Left ventricle myocardium inferior (tissue), 1 donor: ENCODE measurements around the gene XXYLT1. TPM values are rescaled to one million over a fixed set of nuclear protein-coding genes. Genes with fewer than 3 reads are reported as not detected.
A peak's percentile ranks its signal among the peaks of the same experiment; 100 is the strongest.

Experiments used
- DNase-seq: peaks from one replicate; pipeline ENCODE4 v3.0.0-alpha.2; 2020
- H3K27ac ChIP-seq: fragments of 200-600 bp; replicated peaks from 2 replicates; pipeline ENCODE4 v1.8.0; 2021
- H3K27me3 ChIP-seq: fragments of 200-600 bp; 2 replicates; pipeline ENCODE4 v1.8.0; 2021; ENCODE audit warnings: low read depth
- H3K36me3 ChIP-seq: fragments of 200-600 bp; 2 replicates; pipeline ENCODE4 v1.8.0; 2021
- H3K4me1 ChIP-seq: fragments of 200-600 bp; 2 replicates; pipeline ENCODE4 v1.8.0; 2021
- H3K4me3 ChIP-seq: fragments of 200-600 bp; 2 replicates; pipeline ENCODE4 v1.8.0; 2021; ENCODE audit warnings: mild to moderate bottlenecking, moderate library complexity
- H3K9me3 ChIP-seq: fragments of 200-600 bp; replicated peaks from 2 replicates; pipeline ENCODE4 v1.8.0; 2021
- intact Hi-C: fragments of 100-400 bp; cut with micrococcal nuclease; formaldehyde crosslinking; loops from one replicate; pipeline ENCODE4 v1.11.0; 2022
- total RNA-seq: library from RNA; stranded (reverse); fragmentation: NEBNext Ultra II Directional; extraction: Animal tissue kit (Norgen Biotek cat#: 25700); gene quantifications from one replicate; pipeline ENCODE4 v1.2.1, GENCODE V29; 2021
- TF ChIP-seq, protein P1 (sequence below): fragments of 200-600 bp; IDR thresholded peaks from 2 replicates; pipeline ENCODE4 v1.8.0; 2021; ENCODE audit warnings: antibody characterized with exemption, mild to moderate bottlenecking, borderline replicate concordance
- donor health status: DM: no; HTN: yes; CAD: no; lungs with severe emphysema.

XXYLT1 gene
- total RNA-seq, 1 donor from 2014 or later: 2.3 TPM

DNA sequence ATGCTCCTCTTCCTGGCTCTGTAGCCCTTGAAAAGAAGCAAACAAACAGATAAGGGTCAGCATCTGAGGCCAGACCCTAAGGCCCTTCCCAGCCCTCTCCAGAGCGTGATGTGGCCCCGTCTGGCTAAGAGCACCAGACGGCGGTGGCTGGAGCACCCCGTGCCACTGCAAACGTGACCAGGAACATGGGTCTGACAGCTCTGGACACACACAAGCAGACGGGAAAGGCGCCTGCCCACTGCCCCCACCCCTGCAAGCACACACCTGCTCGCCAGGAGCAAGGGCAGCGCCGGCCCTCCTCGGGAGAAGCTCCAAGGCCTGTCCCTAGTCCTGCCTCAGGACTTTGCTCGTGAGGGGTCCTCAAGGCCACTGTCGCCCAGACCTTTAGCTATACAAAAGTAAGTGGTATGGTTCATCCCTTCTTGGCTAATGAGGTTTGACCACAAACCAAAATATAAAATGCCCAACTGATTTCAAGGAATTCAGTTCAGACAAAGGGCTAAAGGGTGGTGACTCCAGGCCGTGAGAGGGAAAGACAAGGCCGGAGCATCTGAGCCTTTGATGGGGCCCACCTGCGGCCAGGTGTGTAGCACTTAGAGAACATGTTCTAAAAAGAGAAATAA is 90.4 kb downstream of the XXYLT1 start:
- H3K9me3 ChIP-seq: no peaks in the 10 kb centered on the region
- H3K4me1 ChIP-seq: peaks cover 77% of the 10 kb centered on the region
- no peak for DNase-seq
- no peaks in the 10 kb centered on the region for H3K27me3 ChIP-seq
- no peaks in the 10 kb centered on the region for H3K36me3 ChIP-seq
- peak overlapping the region; percentile 87 for H3K27ac ChIP-seq
- intact Hi-C loops: no loop called here
- H3K4me3 ChIP-seq: no peak overlapping the region
- TF ChIP-seq, protein P1, sequence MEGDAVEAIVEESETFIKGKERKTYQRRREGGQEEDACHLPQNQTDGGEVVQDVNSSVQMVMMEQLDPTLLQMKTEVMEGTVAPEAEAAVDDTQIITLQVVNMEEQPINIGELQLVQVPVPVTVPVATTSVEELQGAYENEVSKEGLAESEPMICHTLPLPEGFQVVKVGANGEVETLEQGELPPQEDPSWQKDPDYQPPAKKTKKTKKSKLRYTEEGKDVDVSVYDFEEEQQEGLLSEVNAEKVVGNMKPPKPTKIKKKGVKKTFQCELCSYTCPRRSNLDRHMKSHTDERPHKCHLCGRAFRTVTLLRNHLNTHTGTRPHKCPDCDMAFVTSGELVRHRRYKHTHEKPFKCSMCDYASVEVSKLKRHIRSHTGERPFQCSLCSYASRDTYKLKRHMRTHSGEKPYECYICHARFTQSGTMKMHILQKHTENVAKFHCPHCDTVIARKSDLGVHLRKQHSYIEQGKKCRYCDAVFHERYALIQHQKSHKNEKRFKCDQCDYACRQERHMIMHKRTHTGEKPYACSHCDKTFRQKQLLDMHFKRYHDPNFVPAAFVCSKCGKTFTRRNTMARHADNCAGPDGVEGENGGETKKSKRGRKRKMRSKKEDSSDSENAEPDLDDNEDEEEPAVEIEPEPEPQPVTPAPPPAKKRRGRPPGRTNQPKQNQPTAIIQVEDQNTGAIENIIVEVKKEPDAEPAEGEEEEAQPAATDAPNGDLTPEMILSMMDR: no peak

- Histone ChIP-seq H3K27me3 (no peaks in the 10 kb centered on the region), H3K36me3 (no peaks in the 10 kb centered on the region), H3K9me3 (no peaks in the 10 kb centered on the region), H3K4me3 (no peak overlapping the region), H3K27ac (peak overlapping the region; percentile 87), H3K4me1 (peaks cover 70% of the 10 kb centered on the region)
- intact Hi-C loops: no loop called here
- TF ChIP-seq, protein P1: no peak
- DNase-seq: no peak
Measured at GRCh38 chr3:195179776-195180489, 91.0 kb downstream of the XXYLT1 start.

GRCh38 chr3:195178124-195178910 is 92.6 kb downstream of the XXYLT1 start:
- H3K27ac ChIP-seq: peak overlapping the region; percentile 87
- no peaks in the 10 kb centered on the region for H3K27me3 ChIP-seq
- H3K4me1 ChIP-seq: peaks cover 70% of the 10 kb centered on the region
- TF ChIP-seq, protein P1: no peak
- peak overlapping the region; percentile 35 for H3K4me3 ChIP-seq
- H3K9me3 ChIP-seq: no peaks in the 10 kb centered on the region
- intact Hi-C loops: no loop called here
- H3K36me3 ChIP-seq: no peaks in the 10 kb centered on the region
- peak; percentile 49 for DNase-seq

DNA sequence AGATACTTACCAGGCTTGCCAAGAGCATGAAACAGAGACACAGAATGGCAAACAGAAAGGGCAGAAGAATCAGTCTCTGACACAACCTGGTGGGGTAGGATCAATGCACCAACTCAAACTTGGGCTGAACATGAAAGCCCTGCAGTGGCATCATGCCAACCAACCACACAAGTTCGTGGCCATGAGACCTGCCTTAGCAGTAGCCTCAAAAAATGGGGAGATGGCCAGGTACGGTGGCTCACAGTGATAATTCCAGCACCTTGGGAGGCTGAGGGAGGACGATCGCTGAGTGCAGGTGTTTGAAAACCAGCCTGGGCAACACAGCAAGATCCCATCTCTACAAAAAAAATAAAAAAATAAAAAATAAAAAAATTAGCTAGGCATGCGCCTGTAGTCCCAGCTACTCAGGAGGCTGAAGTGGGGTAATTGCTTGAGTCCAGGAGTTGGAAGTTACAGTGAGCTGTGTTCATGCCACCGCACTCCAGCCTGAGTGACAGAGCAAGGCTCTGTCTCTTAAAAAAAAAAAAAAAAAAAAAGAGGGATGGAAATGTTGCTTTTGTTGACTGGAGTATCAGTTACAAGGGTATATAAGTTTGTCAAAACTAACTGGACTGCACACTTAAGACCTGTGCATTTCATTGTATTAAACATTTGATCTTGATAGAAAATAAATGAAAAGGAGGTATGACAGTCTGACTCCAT is 93.4 kb downstream of the XXYLT1 start:
- TF ChIP-seq, protein P1: no peak
- intact Hi-C loops: no loop called here
- peaks cover 69% of the 10 kb centered on the region for H3K4me1 ChIP-seq
- H3K4me3 ChIP-seq: no peak overlapping the region
- H3K9me3 ChIP-seq: no peaks in the 10 kb centered on the region
- no peaks in the 10 kb centered on the region for H3K36me3 ChIP-seq
- peak overlapping the region; percentile 87 for H3K27ac ChIP-seq
- no peaks in the 10 kb centered on the region for H3K27me3 ChIP-seq
- DNase-seq: no peak

DNA sequence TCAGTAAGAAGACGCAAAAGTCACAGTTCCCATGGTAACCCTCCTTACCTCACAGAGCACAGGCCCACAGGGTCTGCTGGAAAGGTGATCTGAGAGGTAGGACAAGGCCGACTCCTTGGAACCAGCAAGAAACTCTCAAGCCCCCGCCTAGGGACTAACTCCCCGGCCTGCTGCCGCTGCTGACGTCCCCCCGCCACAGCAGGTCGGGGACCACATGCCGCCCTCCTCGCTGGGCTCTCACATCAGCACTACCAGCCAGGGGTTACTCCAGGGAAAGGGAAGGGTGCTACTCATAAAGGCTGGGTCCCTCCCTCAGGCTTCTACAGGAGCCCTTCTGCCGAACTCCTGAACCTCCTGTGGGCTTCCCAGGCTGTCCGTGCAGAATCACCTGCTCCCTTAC is 94.2 kb downstream of the XXYLT1 start:
- H3K27ac ChIP-seq: no peak overlapping the region
- TF ChIP-seq, protein P1: no peak
- no peaks in the 10 kb centered on the region for H3K36me3 ChIP-seq
- DNase-seq: no peak
- H3K4me3 ChIP-seq: no peak overlapping the region
- H3K9me3 ChIP-seq: no peaks in the 10 kb centered on the region
- H3K4me1 ChIP-seq: peaks cover 69% of the 10 kb centered on the region
- intact Hi-C loops: no loop called here
- no peaks in the 10 kb centered on the region for H3K27me3 ChIP-seq
